Neural cell (in vitro differentiated cells): Measurements from ENCODE around the gene ATG2B. TPM values are rescaled to one million over a fixed set of nuclear protein-coding genes. Genes with fewer than 3 reads are reported as not detected.

Experiments used
- H2AFZ ChIP-seq: fragments of 200-600, 300-800 bp; sonication (generic), shearing (Covaris generic); 2 replicates; pipeline ENCODE4 v1.6.0; 2014; ENCODE audit warnings: low read depth, mild to moderate bottlenecking, antibody characterized with exemption, low read length, moderate library complexity
- H3F3A ChIP-seq: fragments of 200-600 bp; shearing (Covaris generic); 2 replicates; pipeline ENCODE4 v1.6.1; 2016; ENCODE audit warnings: mild to moderate bottlenecking, moderate library complexity, mixed read lengths, antibody characterized with exemption, low read length; ENCODE audit not compliant: insufficient read depth, poor library complexity, severe bottlenecking
- H3K27ac ChIP-seq: fragments of 200-600, 300-800 bp; sonication (generic), shearing (Covaris generic); 2 replicates; pipeline ENCODE4 v1.5.1; 2014; ENCODE audit warnings: mild to moderate bottlenecking, low read length, moderate library complexity
- H3K27me3 ChIP-seq: fragments of 300-800, 200-600 bp; sonication (generic), shearing (Covaris generic); 2 replicates; pipeline ENCODE4 v1.6.0; 2014; ENCODE audit warnings: mild to moderate bottlenecking, low read depth, low read length, moderate library complexity; ENCODE audit not compliant: insufficient read depth
- H3K36me3 ChIP-seq: fragments of 300-800, 200-600 bp; sonication (generic), shearing (Covaris generic); 2 replicates; pipeline ENCODE4 v1.5.1; 2014; ENCODE audit warnings: mild to moderate bottlenecking, antibody characterized with exemption, low read length, moderate library complexity; ENCODE audit not compliant: insufficient read depth
- H3K4me2 ChIP-seq: fragments of 300-800, 200-600 bp; sonication (generic), shearing (Covaris generic); 2 replicates; pipeline ENCODE4 v1.6.0; 2014; ENCODE audit warnings: mild to moderate bottlenecking, low read length
- H3K4me3 ChIP-seq: fragments of 300-800, 200-600 bp; sonication (generic), shearing (Covaris generic); 2 replicates; pipeline ENCODE4 v1.5.1; 2014; ENCODE audit warnings: mild to moderate bottlenecking, low read length, moderate library complexity
- H3K79me2 ChIP-seq: fragments of 200-600 bp; shearing (Covaris generic); replicated peaks from 2 replicates; pipeline ENCODE4 v1.6.0; 2014; ENCODE audit warnings: mild to moderate bottlenecking, low read length, moderate library complexity; ENCODE audit not compliant: insufficient read depth
- H3K9ac ChIP-seq: fragments of 300-800, 200-600 bp; sonication (generic), shearing (Covaris generic); 2 replicates; pipeline ENCODE4 v1.6.1; 2016; ENCODE audit warnings: mild to moderate bottlenecking, low read length, mixed read lengths
- H3K9me2 ChIP-seq: fragments of 200-600 bp; shearing (Covaris generic); 2 replicates; pipeline ENCODE4 v1.6.1; 2016; ENCODE audit warnings: mild to moderate bottlenecking, low read length, mixed read lengths; ENCODE audit not compliant: insufficient read depth
- H3K9me3 ChIP-seq: fragments of 200-600, 300-800 bp; sonication (generic), shearing (Covaris generic); 2 replicates; pipeline ENCODE4 v1.6.1; 2016; ENCODE audit warnings: mild to moderate bottlenecking, mixed run types, low read length, moderate library complexity, mixed read lengths
- H4K20me1 ChIP-seq: fragments of 200-600 bp; shearing (Covaris generic); 2 replicates; pipeline ENCODE4 v1.6.1; 2016; ENCODE audit warnings: mild to moderate bottlenecking, mixed run types; ENCODE audit not compliant: insufficient read depth
- CTCF ChIP-seq: fragments of 450-650 bp; IDR thresholded peaks from 2 replicates; pipeline ENCODE4 v1.5.1; 2014; ENCODE audit warnings: antibody characterized with exemption, mild to moderate bottlenecking, moderate library complexity; ENCODE audit not compliant: poor library complexity, severe bottlenecking
- EP300 ChIP-seq: fragments of 450-650 bp; conservative IDR thresholded peaks from 2 replicates; pipeline ENCODE4 v1.6.1; 2014; ENCODE audit warnings: antibody characterized with exemption, mild to moderate bottlenecking, moderate library complexity; ENCODE audit not compliant: poor library complexity, severe bottlenecking
- EZH2 ChIP-seq: fragments of 200-600, 300-800 bp; shearing (Covaris generic), sonication (generic); IDR thresholded peaks from 2 replicates; pipeline ENCODE4 v1.6.1; 2014; ENCODE audit warnings: antibody characterized with exemption, low read length, borderline replicate concordance, mild to moderate bottlenecking; ENCODE audit not compliant: insufficient read depth, poor library complexity, severe bottlenecking
- MXI1 ChIP-seq: fragments of 450-650 bp; conservative IDR thresholded peaks from 2 replicates; pipeline ENCODE4 v1.6.1; 2014; ENCODE audit warnings: antibody characterized with exemption, mild to moderate bottlenecking; ENCODE audit not compliant: poor library complexity, severe bottlenecking
- POLR2AphosphoS5 ChIP-seq: IDR thresholded peaks from 2 replicates; pipeline ENCODE4 v1.6.1; 2012
- RAD21 ChIP-seq: fragments of 450-650 bp; conservative IDR thresholded peaks from 2 replicates; pipeline ENCODE4 v1.6.1; 2014; ENCODE audit warnings: antibody characterized with exemption, mild to moderate bottlenecking, moderate library complexity
- REST ChIP-seq: IDR thresholded peaks from 2 replicates; pipeline ENCODE4 v1.6.1; 2012; ENCODE audit warnings: borderline replicate concordance
- SMC3 ChIP-seq: fragments of 450-650 bp; conservative IDR thresholded peaks from 2 replicates; pipeline ENCODE4 v1.6.1; 2014; ENCODE audit warnings: antibody characterized with exemption, mild to moderate bottlenecking, moderate library complexity; ENCODE audit not compliant: poor library complexity
- TAF1 ChIP-seq: IDR thresholded peaks from 2 replicates; pipeline ENCODE4 v1.6.1; 2012; ENCODE audit warnings: low read depth
- polyA plus RNA-seq: library from polyadenylated mRNA; depleted of rRNA; stranded (reverse); fragments of >200 nt; gene quantifications from 2 replicates; pipeline ENCODE4 v1.2.3, GENCODE V29; 2014

ATG2B gene
- polyA plus RNA-seq, 1 donor from 2014 or later = 16.2 TPM

- no peaks in the 10 kb centered on the region for H3K79me2 ChIP-seq
Observed at GRCh38 chr14:96297000-96297399, 66.1 kb downstream of the ATG2B start.

GRCh38 chr14:96294246-96294645, 68.9 kb downstream of the ATG2B start:
- H3F3A ChIP-seq = no peaks in the 10 kb centered on the region
- peaks cover 15% of the 10 kb centered on the region for H3K36me3 ChIP-seq
- H3K27ac ChIP-seq = no peak overlapping the region
- no peak overlapping the region for H2AFZ ChIP-seq
- no peak overlapping the region for H3K9ac ChIP-seq
- H3K9me2 ChIP-seq = no peaks in the 10 kb centered on the region
- H3K79me2 ChIP-seq = no peaks in the 10 kb centered on the region
- no peaks in the 10 kb centered on the region for H3K27me3 ChIP-seq
- H4K20me1 ChIP-seq = no peaks in the 10 kb centered on the region
- H3K4me3 ChIP-seq = no peak overlapping the region
- no peak overlapping the region for H3K4me2 ChIP-seq
- H3K9me3 ChIP-seq = no peaks in the 10 kb centered on the region
- TF ChIP-seq RAD21 (no peak), CTCF (no peak), EZH2 (no peak), MXI1 (no peak), SMC3 (no peak), POLR2AphosphoS5 (no peak)

More at GRCh38 chr14:96297000-96297399, 66.1 kb downstream of the ATG2B start:
- Histone ChIP-seq H3K9me2 (no peaks in the 10 kb centered on the region), H3K4me2 (no peak overlapping the region), H3K9me3 (no peaks in the 10 kb centered on the region), H3K4me3 (no peak overlapping the region), H3K27ac (no peak overlapping the region), H3F3A (no peaks in the 10 kb centered on the region), H3K36me3 (no peaks in the 10 kb centered on the region), H3K27me3 (no peaks in the 10 kb centered on the region), H4K20me1 (no peaks in the 10 kb centered on the region), H2AFZ (no peak overlapping the region), H3K9ac (no peak overlapping the region)
- TF ChIP-seq CTCF = peak; percentile 73
- TF ChIP-seq EZH2 = no peak
- TF ChIP-seq RAD21 = peak; percentile 74
- TF ChIP-seq EP300 = no peak
- TF ChIP-seq MXI1 = no peak
- TF ChIP-seq POLR2AphosphoS5 = no peak
- TF ChIP-seq TAF1 = no peak
- TF ChIP-seq REST = no peak
- peak; percentile 80 for TF ChIP-seq SMC3
